ENCODE results near the gene GCK.

The GCK gene

DNA sequence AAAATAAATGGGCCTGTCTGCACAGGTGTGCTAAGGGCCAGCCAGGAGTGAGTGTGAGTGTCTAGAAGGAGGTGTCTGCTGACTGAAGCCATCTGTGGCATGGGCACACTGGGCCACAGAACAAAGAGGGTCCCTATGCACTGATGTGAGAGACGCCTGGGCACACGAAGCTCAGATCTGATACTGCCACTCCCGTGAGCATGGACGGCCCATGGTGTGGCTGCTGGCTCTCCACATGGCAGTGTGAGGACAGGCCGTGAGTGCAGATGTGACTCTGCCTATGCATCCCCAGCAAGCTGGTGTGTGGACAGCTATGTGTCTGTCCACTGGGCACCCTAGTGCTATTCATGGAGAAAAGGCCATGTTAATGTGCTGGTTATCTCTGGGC is 35.3 kb downstream of the GCK start:
- no peak for DNase-seq

DNA sequence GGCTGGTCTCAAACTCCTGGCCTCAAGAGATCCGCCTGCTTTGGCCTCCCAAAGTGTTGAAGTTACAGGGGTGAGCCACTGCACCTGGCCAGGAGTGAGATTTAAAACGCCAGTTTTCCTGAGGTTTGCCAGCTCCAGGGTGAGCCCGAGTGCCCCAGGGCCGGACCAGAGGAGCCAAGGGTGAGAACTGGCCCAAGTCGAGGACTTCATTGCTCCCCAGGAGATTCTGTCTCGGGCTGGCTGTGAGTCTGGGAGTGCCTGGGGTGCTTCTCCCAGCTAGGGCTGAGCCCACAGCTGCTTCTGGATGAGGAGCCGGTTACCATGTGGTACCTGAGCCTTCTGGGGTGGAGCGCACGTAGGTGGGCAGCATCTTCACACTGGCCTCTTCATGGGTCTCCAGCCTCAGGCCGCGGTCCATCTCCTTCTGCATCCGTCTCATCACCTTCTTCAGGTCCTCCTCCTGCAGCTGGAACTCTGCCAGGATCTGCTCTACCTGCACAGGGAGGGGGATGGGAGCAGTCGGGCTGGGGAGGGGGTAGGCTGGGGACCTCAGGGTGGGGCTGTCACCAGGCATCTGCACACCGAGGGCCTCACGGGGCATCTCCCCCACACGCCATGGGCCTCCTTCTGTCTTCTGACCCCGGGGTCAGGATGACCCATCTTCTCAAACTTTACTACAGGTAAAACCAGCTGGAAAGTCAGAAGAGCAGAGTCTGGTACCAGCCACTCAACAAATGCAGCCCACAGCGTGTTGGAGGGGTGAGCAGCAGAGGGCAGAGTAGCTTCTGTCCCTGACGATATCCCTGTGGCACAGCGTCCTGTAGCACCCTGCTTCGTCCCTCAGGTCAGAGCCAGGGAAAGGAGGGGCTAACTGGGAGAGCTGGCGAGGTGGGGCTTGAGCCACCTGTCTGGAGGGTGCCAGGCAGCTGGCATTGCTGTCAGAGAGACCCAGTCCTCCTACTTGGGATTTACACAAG is 36.0 kb downstream of the GCK start:
- no peak for DNase-seq

DNA sequence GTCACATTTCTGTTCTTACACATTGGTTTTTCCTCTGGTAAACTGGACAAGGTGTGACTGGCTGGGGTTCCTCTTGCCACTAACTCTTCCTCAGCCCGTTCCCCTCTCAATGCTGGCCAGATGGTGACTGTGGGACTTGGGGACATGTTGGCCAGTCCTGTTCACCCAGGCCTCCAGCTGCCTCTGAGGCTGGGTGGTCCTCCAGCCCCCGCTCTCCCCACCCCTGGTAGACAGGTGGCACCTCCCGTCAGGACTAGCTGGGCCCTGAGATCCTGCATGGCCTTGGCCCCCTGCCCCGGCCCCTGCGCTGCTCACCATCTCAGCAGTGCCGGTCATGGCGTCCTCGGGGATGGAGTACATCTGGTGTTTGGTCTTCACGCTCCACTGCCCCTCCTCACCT is 37.3 kb downstream of the GCK start:
- no peak for DNase-seq

DNA sequence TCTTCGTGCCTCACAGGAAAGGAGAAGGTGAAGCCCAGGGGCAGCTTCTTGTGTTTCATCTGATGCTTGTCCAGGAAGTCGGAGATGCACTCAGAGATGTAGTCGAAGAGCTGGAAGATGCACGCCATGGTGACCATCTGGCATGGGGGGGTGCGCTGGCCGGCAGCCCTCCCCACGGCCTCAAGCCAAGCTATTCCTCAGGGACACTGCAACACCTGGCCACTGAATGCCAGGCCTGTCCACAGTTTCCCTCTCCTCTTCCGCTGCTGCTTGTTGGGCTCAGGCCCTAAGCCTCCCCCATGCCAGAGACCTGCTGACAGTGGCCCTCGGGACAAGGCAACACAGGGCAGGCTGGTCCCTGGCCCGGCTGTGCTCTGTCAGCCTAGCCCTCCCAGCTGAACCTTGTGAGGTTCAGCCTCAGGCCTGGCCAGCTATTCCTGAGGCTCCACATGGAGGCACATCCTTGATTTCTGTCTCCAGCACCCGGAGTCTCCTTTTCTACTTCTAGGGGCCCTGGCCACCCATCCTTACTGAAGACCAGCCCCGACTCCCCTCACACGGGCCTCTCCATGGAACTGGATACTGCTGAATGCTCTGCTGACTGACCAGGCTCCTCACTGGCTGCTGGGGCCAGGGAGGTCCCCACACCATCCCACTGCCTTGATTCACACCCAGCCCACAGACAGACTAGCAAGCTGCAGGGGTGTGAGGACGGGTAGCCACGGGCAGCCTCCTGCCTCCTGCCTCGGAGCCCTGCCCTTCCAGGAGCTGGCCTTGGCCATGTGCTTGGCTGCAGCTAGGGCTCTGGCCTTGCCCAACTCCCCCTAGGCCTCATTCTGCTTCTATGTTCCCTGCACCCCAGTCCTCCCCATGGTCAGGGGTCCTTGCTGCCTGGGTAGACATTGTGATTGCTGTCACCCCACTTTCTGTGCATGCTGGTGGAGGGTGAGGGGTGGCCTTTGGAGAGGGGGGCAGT is 38.0 kb downstream of the GCK start:
- no peak for DNase-seq

DNA sequence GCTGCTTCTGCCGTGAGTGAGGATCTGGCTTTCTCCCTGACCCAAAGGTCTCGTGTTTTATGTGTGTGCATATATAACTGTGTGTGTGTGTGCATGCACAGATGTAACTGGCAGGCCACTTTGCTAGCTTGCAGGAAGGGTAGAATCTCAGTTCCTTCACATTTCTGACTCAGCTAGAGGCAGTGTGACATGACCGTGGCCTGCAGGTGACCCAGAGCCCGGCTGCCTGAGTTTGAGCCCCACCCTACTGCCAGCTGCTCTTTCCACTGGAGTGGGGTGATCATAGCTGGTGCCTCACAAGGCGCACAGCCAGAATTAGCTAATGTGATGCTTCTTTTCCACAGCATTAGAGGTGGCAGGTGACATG is 38.8 kb downstream of the GCK start:
- no peak for DNase-seq

DNA sequence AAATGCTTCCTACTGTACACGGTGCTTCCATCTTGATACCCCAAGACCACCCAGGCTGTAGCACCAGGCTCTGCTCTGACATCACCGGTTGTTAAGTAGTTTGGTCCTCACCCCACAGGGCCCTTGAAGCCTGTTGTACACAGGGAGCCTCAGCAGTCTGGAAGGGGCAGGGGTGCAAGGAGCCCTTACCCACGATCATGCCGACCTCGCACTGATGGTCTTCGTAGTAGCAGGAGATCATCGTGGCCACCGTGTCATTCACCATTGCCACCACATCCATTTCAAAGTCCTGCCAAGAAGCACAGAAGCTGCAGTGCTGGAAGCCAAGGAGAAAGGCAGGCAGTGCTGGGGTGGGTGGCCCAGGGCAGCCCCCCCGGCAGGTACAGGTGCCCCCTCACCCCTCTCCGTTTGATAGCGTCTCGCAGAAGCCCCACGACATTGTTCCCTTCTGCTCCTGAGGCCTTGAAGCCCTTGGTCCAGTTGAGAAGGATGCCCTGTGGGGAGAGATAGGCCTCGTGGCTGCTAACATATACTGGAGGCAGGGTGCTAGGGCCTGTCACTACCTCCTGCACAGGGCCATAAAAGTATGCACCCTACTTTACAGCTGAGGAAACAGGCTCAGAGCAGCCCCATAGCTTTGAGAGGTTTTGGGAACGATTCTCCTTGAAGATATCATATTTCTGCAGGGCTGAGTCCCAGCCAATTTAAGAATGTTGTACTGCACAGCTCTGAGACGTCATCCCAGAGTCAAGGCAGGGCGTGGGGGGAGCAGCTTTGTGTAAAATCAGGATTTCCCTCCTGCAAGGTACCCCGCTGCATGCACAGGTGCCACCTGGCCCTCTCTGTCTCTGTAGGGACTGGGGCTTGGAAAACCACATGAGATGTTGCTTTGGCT is 39.4 kb downstream of the GCK start:
- no peak for DNase-seq

DNA sequence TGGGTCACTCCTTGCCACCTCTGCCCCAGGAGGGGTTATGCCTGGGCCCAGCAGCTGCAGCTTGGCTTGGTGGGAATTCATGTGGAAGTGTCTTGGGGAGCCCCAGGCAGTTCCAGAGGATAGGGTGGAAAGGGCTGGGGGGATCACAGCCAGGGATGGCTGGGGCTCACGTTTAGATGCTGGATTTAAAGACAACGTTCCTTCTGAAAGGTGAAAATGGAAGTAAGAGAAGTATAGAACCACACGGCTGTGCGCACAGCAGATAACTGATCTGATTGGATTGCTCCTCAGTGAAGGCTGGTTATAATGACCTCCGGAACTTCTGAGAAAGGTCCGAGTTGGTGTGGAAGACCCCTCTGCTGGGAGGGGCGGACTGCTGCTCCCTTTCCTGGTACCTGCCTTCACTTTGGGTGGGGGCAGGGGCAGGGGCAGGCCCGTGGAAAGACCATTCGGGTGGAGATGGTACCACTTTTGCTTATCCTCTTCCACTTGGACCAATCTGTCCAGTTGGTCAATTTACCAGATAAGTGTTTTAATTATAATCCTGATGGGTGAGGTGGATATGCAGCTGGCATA is 40.2 kb downstream of the GCK start:
- no peak for DNase-seq

DNA sequence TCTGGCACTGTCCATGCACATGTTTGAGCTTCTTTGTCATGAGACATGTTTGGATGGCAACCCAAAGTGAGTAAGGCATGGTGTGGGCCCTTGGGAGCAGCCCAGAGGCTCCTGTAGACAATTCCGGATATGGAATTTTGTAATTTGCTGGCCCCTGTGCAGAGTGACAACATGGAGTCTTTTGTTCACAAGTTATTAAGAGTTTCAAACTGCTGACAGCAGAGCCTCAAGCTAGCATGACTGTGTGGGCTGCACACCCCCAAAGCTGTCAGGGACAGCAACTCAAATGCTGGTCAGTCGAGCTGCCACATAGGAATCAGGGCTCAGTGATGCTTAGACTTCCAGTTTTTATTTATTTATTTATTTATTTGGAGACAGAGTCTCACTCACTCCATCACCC is 41.1 kb downstream of the GCK start:
- DNase-seq: no peak

DNA sequence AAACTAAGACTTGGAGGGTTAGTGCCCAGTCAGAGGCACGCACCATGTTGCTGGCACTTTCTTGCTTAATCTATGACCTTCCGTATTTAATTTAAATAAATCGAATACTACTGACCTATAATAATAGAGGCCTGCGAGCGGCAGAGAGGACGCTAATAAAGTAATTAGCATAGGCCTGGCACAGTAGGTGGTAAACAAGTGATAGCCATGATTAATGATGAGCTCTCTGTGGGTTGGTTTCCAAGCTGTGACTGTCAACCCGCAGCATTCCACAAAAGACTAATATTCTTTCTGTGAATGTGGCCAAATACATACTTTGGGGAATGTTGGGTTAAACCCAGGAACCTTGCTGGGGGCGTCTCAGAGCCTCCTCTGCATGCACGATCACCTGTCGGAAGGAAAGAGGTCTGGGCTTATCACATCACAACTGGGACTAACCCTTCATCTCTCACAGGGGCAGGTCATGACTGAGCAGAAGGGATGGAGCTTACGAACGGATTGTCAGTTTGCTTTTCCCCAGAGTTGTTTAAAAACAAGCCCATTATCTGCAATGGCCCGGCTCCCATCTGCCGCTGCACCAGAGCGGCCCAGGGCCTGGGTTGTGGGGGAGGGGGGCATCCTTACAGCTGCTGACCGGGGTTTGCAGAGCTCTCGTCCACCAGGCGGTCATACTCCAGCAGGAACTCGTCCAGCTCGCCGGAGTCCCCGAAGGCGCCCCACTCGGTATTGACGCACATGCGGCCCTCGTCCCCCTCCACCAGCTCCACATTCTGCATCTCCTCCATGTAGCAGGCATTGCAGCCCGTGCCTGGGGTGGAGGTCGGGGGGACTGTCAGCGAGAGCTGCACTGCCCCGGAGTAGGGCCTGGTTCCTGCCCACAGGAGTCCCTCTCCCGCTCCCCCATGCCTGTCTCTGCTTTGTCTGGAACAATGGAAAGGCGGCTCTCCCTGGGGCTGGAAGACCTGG is 41.9 kb downstream of the GCK start:
- DNase-seq: no peak

DNA sequence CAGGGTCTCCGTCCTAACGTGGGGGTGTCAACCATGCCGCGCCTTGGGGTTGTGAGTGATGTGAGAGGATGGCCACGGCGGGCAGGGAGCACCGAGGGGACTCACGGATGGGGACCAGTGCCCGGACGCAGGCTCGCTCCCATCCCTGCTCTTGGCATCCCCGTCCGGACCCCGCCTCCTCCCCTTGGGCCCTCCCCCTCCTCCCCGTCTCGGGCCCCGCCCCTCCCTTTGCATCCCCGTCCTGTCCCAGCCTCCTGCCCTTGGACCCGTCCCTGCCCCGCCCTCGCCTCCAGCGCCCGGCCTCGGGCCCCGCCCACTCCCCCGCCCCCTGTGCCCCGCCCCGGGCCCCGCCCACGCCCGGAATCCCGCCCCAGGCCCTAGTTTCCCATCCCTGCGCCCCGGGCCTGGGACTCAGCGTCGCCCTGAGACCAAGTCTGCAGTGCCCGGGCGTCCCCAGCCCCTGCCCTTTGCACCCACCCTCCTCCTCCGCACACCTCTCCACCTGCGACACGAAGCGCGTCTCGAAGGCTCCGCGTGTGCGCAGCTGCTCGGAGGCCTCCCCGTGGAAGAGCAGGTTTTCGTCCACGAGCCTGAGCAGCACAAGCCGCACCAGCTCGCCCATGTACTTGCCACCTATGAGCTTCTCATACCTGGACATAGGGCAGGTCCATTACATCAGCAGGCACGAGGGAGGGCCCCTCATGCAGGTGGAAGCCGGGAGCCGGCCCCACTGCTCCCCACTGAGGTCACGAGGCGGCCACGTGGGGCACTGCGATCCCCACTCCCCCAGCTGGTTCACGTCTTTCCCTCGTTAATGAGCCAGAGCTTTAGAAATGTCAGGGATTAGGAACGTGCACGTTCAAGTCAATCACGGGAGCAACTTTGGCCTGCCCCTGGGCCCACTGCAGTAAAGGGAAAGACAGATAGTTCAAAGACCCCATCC is 43.0 kb downstream of the GCK start:
- DNase-seq: peak; percentile 54 to 69

DNA sequence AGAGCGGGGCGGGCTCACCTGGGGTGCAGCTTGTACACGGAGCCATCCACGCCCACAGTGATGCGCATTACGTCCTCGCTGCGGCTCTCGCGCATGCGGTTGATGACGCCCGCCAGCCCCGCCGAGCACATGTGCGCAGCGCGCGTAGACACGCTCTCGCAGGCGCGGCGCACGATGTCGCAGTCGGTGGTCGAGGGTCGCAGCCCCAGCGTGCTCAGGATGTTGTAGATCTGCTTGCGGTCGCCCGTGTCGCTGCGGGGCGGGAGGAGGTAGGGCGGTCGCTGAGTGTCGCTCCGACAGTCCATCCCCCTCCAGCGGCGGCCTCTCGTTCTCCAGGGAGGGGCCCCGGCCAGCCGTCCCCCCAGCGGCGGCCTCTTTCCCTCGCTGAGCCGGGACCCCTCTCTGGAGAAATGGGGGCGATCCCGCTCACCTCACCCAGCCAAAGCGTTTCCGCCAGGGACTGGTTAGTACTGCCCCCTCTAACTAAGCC is 43.7 kb downstream of the GCK start:
- peak; percentile 22 to 32 for DNase-seq

DNA sequence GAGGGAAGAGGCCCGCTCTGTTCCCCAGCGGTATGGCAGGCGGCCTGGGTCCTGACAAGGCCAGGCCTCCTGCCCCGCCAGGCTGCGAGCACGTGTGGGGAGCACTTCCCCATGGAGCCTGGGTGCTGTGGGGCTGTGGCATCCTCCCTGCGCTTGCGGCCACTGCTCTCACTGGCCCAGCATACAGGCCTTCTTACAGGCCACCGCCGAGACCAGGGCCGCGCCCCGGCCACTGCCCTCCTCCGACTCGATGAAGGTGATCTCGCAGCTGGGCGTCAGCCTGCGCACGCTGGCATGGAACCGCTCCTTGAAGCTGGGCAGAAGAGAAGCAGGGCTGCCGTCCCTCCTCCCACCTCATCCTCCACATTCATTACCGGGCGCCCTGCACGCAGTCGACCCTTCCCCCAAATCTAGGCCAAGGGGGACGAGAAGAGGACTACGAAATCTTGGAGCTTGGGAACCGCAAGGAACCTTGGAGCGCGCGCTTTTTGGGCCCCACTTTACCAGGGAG is 44.2 kb downstream of the GCK start:
- DNase-seq: no peak

DNA sequence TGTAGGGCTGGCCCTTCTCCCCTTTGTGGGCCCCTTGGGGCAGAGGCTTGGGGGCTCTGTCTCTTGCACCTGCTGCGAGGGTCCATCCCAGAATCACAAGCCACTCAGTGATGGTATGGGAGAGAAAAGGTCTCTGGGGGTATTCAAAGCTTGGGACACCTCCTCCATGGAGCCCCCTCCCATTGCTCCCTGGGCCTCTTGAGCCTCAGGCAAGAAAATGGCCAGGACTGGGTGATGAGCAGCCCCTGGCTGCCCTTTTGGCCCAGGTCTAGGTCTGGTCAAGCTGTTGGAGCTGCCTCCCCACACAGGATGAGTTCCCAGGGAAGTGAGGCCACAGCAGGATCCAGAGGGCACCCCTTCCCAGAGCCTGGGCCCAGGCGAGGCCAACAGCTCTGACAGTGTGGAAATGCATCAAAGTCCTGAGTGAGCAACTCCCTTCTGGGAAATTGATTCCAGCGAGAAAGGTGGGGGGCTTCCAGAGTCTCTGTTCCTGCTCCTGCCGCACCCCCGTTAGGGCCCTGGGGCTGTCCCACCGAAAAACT is 44.7 kb downstream of the GCK start:
- no peak for DNase-seq

DNA sequence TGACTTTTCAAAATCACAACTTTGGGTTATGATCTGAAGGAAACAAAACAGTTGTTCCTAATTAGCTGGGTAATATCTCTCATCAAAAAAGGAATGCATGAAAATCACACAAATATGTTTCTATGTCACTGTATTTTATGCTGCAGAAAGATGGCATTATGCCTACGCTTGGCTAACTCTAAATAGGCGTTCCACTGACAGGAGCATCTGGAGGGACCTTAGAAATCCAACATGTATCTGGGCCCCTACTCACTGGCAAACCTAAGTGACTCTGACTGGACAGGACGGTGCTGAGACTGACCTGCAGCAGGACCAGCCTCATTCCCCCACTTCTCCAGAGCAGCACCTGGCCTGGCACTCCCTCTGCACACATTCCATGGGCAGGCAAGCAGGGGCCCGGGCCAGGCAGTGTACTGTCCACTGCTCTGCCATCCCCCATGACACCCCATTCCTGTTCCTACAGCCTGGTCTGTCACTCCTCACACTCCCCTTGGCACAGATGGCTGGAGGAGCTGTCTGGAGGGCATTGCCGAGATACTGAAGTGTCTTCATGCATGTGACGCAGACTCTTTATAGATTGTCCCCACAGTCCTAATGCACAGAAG is 45.5 kb downstream of the GCK start:
- no peak for DNase-seq

DNA sequence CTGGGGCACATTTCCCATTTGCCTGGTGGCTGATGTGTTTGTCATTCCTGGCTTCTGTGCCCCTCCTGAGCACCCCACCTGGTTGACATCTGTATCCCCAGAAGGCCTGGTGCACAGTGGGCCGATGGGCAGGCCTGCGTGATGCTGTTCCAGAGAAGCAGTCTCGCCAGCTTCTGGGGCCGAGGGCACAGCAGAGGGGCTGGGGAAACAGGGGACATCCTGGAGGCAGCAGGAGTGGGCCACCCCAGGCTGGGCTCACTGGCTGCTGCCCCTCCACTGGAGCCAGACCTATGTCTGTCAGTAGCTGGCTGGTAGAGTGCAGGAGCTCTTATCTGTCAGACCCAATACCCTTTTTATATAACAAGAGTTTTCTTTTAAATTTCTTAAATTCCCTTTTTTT is 47.2 kb downstream of the GCK start:
- no peak for DNase-seq

DNA sequence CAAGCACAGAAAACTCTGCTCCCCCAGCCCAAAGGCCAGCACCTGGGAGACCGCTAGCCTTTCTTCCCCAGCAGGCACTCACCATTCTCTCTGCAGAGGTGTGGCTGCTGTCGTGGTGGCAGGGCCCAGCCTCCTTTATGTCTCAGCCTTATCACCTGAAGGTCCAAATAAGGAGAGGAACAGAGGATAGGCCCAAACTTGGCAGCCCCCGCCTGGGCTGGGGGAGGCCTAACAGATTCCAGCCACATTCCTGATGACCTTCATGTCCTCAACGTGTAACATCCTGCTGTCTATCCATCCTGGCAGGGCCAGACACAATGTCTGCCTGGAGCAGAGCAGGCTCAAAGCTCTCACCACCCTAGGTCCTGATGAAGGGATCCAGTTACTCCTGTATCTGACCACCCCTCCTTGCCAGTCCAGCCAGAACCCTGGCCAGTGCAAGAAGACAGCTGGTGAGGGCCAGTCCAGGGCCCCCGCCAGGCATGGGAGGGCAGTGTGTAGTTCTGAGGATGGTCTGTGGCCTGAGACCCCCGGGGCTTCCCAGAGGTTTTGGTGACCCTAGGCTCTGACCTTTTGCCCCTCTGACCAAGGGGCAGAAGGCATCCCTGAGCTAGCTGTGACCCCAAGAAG is 47.9 kb downstream of the GCK start, which contains the start of gene MYL7:
Gene MYL7 (minus strand): TSS at position 112 of the 630 bp plus-strand sequence. CDS start 27 bp downstream, at position 85.
- DNase-seq: no peak

DNA sequence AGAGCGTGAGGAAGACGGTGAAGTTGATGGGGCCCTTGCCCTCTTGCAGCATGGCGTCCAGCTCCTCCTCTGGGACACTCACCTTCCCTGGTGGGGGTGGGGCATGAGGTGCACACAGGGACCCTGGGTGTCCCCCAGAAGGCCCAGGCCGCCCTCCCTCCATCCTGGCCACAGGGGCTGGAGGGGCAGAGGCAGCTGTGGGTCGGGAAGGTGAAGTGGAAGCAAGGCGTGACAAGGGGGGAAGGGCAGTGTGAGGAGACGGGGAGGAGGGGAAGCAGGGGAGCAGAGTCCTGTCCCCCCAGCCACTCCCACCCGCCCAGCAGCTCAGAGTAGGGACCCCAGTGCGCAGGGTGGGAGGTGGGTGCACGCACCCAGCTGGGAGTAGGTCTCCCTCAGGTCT is 48.9 kb downstream of the GCK start:
- DNase-seq: no peak

Data from stimulated activated CD4-positive, alpha-beta T cell treated with anti-CD3 and anti-CD28 coated beads, Interleukin-2, amount 100 ng/mL, for 48 hours (primary cell).